ENCODE data around the gene HOXA6. TPM values are rescaled to one million over a fixed set of nuclear protein-coding genes. Genes with fewer than 3 reads are reported as not detected.

HOXA6 gene
- total and polyA plus RNA-seq, 9 of the 15 experiments (the other 6 are each of a cell fraction or from before 2014, with no cell fraction given), result not detected

DNA sequence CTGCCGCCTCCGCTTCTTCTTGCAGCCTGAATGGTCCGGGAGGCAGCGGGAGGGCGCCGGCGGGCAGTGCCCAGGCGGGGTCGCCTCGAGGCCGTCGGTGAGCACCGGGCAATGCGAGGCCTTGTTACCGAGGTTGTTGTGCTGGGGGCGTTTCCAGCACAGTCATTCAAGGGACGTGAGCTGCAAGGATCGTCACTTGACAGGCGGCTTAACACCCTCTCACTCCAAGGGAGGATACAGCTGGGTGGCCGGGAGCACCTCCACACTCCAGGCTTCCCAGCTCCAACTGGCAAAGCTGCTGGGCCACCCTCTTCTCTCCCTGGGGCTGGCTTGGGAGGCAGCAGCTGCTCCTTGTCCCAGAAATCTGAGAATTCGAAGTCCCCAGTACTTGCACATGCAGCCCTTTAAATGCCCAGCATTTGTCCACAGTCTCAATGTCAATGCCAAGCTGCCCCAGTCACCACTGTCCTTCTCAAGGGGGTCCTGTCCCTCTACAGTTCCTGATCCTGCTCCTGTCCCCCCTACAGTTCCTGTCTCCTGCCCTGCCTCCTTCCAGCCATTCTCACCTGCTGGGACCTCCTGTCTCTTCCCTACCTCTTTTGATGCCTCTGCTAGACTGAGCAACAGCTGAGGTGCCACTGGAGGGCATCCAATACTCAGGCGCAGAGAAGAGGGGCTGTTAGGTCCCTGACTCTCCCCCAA, 41.9 kb upstream of the HOXA6 start:
- no peaks in the 10 kb centered on the region for H3K9me1 ChIP-seq (ENCODE audit: control insufficient read depth, insufficient read depth, low read length)
- no peak overlapping the region for H2AFZ ChIP-seq (ENCODE audit: low read depth, low read length)
- in situ Hi-C loops (cut with MboI), result no loop called here
- H3K4me1 ChIP-seq (replicated peaks in 1 of 2; ENCODE audit: control insufficient read depth in 2 of 2, insufficient read depth in 2 of 2, low read length in 2 of 2), result peaks cover 0 to 26% of the 10 kb centered on the region in 2 experiments; a peak in 2 of 5 replicates
- H4K20me1 ChIP-seq (replicated peaks; ENCODE audit: control insufficient read depth, insufficient read depth, low read length), result no peaks in the 10 kb centered on the region
- ChIA-PET POLR2A (no interaction called here), CTCF (ENCODE audit: low intra/inter-chr PET ratio) (no interaction called here)
- intact Hi-C loops (cut with micrococcal nuclease), result no loop called here
- H3K27me3 ChIP-seq (ENCODE audit: control insufficient read depth in 2 of 2, insufficient read depth in 2 of 2, low read length in 2 of 2), result peaks cover 45 to 79% of the 10 kb centered on the region in 2 experiments
- DNase-seq (ENCODE audit: extremely low read depth in 1 of 4, low spot score in 3 of 4), result no peak
- BruUV-seq (replicated peaks), result no TSS peak
- no peak for FAIRE-seq
- no peak overlapping the region for H3K4me2 ChIP-seq (ENCODE audit: insufficient read depth, low read length)
- H3K4me3 ChIP-seq, result no peak overlapping the region
- 1% methylated on average over 22 of the region's 22 CpGs for WGBS (ENCODE audit: insufficient coverage, low coverage, missing lambda C conversion rate)
- no peak for ATAC-seq
- H3K36me3 ChIP-seq (ENCODE audit: control insufficient read depth, insufficient read depth, low read length), result no peaks in the 10 kb centered on the region
- no peak overlapping the region for H3K9ac ChIP-seq (ENCODE audit: insufficient read depth in 1 of 2, low read depth in 2 of 2, low read length in 2 of 2)
- no peaks in the 10 kb centered on the region for H3K9me3 ChIP-seq (replicated peaks; ENCODE audit: control insufficient read depth, insufficient read depth, low read depth, low read length)
- no peaks in the 10 kb centered on the region for H3K79me2 ChIP-seq (ENCODE audit: control insufficient read depth, insufficient read depth, low read length)
- no peak overlapping the region for H3K27ac ChIP-seq (ENCODE audit: extremely low read depth, low read depth, low read length)
- TF ChIP-seq HOXB6 (CRISPR knock-in tag; IDR thresholded peaks at IDR 0.05; ENCODE audit: borderline replicate concordance) (no peak), SP1 (CRISPR knock-in tag; IDR thresholded peaks at IDR 0.05) (no peak), ZNF695 (CRISPR knock-in tag; IDR thresholded peaks at IDR 0.05) (no peak), MCM7 (IDR thresholded peaks at IDR 0.05) (no peak), ZKSCAN3 (CRISPR knock-in tag; IDR thresholded peaks at IDR 0.05) (no peak), SNIP1 (IDR thresholded peaks at IDR 0.05; ENCODE audit: low read depth) (no peak), CCNT2 (IDR thresholded peaks at IDR 0.05; ENCODE audit: borderline replicate concordance, extremely low read depth, insufficient read length, low read depth, low read length) (no peak), HMGN3 (IDR thresholded peaks at IDR 0.05; ENCODE audit: borderline replicate concordance, extremely low read depth, insufficient read length, low read depth, low read length) (no peak), POLR2G (IDR thresholded peaks at IDR 0.05; ENCODE audit: low read depth, low read length) (no peak), NEUROD1 (IDR thresholded peaks at IDR 0.05; ENCODE audit: borderline replicate concordance, low read depth, low read length, partially characterized antibody) (no peak), ZNF140 (CRISPR knock-in tag; IDR thresholded peaks at IDR 0.05) (no peak), POLR3A (IDR thresholded peaks at IDR 0.05; ENCODE audit: borderline replicate concordance, extremely low read depth, insufficient read depth, insufficient read length) (no peak), SMARCA5 (IDR thresholded peaks at IDR 0.05) (no peak)
- TF ChIP-seq, protein P1, sequence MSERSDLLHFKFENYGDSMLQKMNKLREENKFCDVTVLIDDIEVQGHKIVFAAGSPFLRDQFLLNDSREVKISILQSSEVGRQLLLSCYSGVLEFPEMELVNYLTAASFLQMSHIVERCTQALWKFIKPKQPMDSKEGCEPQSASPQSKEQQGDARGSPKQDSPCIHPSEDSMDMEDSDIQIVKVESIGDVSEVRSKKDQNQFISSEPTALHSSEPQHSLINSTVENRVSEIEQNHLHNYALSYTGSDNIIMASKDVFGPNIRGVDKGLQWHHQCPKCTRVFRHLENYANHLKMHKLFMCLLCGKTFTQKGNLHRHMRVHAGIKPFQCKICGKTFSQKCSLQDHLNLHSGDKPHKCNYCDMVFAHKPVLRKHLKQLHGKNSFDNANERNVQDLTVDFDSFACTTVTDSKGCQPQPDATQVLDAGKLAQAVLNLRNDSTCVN (CRISPR knock-in tag; IDR thresholded peaks at IDR 0.05), result no peak
- TF ChIP-seq, protein P2, sequence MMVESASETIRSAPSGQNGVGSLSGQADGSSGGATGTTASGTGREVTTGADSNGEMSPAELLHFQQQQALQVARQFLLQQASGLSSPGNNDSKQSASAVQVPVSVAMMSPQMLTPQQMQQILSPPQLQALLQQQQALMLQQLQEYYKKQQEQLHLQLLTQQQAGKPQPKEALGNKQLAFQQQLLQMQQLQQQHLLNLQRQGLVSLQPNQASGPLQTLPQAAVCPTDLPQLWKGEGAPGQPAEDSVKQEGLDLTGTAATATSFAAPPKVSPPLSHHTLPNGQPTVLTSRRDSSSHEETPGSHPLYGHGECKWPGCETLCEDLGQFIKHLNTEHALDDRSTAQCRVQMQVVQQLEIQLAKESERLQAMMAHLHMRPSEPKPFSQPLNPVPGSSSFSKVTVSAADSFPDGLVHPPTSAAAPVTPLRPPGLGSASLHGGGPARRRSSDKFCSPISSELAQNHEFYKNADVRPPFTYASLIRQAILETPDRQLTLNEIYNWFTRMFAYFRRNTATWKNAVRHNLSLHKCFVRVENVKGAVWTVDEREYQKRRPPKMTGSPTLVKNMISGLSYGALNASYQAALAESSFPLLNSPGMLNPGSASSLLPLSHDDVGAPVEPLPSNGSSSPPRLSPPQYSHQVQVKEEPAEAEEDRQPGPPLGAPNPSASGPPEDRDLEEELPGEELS (CRISPR knock-in tag; IDR thresholded peaks at IDR 0.05; ENCODE audit: borderline replicate concordance), result no peak
- TF ChIP-seq, protein P3, sequence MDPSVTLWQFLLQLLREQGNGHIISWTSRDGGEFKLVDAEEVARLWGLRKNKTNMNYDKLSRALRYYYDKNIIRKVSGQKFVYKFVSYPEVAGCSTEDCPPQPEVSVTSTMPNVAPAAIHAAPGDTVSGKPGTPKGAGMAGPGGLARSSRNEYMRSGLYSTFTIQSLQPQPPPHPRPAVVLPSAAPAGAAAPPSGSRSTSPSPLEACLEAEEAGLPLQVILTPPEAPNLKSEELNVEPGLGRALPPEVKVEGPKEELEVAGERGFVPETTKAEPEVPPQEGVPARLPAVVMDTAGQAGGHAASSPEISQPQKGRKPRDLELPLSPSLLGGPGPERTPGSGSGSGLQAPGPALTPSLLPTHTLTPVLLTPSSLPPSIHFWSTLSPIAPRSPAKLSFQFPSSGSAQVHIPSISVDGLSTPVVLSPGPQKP (CRISPR knock-in tag; IDR thresholded peaks at IDR 0.05), result no peak
- TF ChIP-seq, protein P4, sequence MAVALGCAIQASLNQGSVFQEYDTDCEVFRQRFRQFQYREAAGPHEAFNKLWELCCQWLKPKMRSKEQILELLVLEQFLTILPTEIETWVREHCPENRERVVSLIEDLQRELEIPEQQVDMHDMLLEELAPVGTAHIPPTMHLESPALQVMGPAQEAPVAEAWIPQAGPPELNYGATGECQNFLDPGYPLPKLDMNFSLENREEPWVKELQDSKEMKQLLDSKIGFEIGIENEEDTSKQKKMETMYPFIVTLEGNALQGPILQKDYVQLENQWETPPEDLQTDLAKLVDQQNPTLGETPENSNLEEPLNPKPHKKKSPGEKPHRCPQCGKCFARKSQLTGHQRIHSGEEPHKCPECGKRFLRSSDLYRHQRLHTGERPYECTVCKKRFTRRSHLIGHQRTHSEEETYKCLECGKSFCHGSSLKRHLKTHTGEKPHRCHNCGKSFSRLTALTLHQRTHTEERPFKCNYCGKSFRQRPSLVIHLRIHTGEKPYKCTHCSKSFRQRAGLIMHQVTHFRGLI (CRISPR knock-in tag; IDR thresholded peaks at IDR 0.05), result no peak
